Right lobe of liver (tissue), 4 donors: ENCODE results near the gene CCL22.

Experiments used
- POLR2A ChIP-seq: fragments of 450-650 bp; IDR thresholded peaks from one replicate; pipeline ENCODE4 v1.6.1; 2017; ENCODE audit warnings: antibody characterized with exemption, mild to moderate bottlenecking
- TF ChIP-seq, protein P1 (sequence below), 4 donors: fragments of 200-600 bp in 3 of 4; fragments of 450-650 bp in 1 of 4; IDR thresholded peaks; one replicate each; pipeline versions ENCODE4 v1.5.1 to v1.8.0; 2016 to 2022; ENCODE audit warnings: antibody characterized with exemption in 4 of 4, mild to moderate bottlenecking in 2 of 4
- donor health status: DM: no; HTN: no; CAD: no.
- donor health status: DM: no; HTN: no; CAD: no.
- donor health status: DM: no; HTN: yes; CAD: no.

DNA sequence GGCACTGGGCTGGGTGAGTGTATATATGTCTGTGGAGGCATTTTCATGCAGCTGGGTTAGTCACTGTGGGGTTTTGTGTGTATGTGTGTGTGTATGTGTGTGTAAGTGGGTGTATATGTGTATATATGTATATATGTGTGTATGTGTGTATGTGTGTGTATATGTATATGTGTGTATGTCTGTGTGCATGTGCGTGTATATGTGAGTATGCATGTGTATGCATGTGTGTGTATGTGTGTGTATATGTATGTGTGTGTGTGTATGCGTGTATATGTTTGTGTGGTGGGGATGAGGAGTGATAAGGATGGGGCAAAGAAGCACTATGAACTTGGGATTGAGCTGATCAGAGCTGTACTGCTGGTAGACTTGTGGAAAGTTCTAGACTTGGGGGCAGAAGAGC, 45.1 kb upstream of the CCL22 start:
- TF ChIP-seq POLR2A, result no peak
- TF ChIP-seq, protein P1, sequence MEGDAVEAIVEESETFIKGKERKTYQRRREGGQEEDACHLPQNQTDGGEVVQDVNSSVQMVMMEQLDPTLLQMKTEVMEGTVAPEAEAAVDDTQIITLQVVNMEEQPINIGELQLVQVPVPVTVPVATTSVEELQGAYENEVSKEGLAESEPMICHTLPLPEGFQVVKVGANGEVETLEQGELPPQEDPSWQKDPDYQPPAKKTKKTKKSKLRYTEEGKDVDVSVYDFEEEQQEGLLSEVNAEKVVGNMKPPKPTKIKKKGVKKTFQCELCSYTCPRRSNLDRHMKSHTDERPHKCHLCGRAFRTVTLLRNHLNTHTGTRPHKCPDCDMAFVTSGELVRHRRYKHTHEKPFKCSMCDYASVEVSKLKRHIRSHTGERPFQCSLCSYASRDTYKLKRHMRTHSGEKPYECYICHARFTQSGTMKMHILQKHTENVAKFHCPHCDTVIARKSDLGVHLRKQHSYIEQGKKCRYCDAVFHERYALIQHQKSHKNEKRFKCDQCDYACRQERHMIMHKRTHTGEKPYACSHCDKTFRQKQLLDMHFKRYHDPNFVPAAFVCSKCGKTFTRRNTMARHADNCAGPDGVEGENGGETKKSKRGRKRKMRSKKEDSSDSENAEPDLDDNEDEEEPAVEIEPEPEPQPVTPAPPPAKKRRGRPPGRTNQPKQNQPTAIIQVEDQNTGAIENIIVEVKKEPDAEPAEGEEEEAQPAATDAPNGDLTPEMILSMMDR (IDR thresholded peaks at IDR 0.05), result no peak
